ENCODE results near the gene CACNG4. TPM values are rescaled to one million over a fixed set of nuclear protein-coding genes. Genes with fewer than 3 reads are reported as not detected.
"Not testable (repeated sequence)": the region's sequence is repeated elsewhere in the genome, so short reads cannot be mapped to it uniquely, and the experiment has no call there.

Gene CACNG4
- polyA plus RNA-seq, 5 donors: 1.9 to 3.5 (median 2.2) TPM

DNA sequence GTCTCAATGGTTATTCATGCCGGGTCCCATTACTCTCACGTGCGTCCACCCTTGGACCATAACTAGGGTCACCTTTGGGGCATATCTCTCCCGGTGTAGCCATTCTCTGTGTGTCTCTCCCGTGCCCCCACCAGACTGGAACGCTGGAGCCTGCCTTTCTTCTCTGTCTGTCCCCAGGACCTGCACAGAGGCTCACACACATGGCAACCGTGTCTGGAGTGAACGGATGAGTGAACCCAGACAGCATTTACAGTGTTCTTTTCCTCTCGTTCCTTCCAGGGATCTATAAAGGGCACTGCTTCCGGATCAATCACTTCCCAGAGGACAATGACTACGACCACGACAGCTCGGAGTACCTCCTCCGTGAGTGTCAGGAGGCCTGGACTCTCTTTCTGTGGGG lies 53.4 kb downstream of the CACNG4 start:
- DNase-seq: no peak

DNA sequence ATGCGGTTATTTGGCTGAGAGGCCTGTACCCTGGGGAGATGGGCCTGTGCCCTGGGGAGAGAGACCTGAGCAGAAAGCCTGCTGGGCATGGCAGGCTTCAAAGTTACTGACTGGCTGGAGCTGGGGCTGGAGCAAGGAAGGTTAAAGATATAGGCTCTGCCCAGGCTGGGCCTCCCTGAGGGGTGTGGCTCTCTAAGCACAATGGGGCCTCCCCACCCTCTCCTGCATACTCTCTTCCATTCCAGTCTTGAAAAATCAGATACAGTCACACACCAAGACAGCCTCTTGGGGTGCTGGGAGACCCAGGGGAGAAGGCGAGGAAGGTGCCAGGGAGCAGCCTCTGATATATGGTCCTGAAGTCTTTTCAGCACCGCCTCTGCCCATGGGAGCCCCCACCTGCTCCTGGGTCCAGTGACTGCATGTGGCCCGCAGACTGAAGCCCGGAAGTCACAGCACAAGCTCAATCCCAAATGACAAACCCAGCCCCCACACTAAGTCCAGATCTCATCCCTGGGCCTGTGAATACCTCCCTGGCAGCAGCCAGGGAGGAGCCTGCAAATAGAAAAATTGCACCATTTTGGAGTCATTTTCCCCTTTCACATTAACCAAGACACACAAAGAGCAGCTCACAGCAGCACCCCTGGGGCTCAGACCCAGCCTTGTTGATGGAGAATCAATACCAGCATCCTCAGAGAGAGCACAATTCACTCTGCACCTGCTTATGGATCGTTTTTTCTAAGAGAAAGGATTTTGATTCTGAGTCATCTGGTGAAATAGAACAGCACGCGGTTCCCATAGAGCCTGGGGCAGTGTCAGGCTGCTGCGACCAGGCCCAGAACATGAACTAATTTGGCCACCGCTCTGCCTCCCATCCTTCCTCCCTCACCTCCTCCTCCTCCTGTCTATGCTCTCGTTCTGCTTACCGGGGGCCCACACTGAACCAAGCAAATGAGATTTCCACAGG lies 54.2 kb downstream of the CACNG4 start:
- DNase-seq: no peak

DNA sequence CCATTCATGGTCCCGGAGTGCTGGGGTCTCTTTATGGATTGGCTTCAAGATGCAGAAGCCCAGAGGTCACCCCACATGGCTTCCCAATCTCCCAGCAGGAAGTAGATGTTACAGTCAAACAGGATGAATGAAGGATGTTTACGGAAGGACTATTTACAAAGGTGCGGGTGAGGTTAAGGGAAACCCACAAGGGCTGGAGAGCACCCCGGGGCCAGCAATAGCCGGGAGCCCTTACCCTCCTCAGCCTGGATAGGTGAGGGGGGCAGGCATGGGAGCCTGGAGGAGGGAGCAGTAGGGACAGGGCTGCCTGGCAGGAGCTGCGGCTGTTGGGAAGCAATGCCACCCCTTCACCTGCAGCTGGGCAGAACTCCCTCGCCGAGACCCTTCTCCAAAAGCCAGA lies 55.3 kb downstream of the CACNG4 start:
- DNase-seq: no peak

DNA sequence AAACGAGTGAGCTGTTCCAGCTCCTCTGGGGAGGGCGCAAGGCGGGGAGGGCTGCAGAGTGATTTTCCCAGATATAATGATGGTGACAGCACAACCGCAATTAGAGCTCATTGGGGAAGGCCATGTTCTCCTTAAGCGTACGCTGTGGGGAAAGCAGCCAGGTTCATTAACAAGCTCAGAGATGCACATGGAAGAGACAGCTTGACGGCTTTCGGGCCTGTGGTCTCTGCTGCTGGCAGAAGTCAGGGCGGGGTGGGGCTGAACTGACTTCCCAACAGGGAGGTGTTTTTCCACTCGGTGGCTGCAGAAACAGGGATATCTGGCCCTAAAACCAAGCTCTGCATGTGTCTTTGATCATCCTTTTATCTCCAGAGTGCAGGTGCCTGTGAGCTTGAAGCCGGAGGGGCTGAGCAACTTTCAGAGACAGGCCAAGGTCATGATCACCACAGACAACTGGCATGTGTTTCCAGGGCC lies 55.8 kb downstream of the CACNG4 start:
- no peak for DNase-seq

DNA sequence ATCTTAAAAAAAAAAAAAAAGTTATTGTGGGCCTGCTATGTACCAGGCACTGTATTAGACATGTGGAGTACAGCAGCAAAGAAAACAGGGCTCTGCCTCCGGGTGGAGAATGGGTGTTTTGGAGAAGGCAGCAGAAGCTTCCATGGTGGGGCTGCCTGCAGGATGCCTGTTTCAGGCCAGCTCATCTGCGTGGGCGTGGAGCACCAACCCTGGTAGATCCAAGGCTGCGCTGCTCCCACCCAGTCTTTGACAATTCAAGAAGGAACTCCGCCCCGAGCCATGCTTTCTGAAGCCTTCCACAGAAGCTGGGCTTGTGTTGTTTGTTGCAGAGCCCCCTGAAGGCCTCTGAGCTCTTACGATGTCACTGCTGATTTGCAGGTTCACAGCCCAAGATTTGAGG lies 56.7 kb downstream of the CACNG4 start:
- DNase-seq: no peak

DNA sequence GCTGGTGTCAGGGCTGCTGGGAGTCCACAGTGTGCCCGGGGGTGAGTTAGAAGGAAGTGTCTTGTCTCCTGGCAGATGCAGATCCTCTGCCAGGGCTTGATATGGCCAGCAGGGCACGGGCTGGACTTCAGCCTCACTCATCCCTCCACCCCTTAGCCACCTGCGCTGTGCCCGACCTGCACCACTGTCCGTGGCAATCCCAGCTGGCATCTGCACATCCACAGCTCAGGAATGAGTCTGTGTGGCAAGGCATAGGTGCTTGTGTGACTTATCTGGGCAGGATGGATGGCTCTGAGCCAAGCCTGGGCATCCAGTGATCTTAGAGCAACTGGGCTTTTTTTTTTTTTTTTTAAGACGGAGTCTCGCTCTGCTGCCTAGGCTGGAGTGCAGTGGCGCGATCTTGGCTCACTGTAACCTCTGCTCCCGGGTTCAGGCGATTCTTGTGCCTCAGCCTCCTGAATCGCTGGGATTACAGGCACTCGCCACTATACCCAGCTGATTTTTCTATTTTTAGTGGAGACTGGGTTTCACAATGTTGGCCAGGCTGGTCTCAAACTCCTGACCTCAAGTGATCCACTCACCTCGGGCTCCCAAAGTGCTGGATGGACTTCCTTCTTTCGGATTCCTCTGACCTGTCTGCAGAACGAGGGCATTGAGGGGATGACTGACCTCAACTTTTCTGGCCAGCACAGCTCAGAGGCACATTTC lies 57.4 kb downstream of the CACNG4 start:
- DNase-seq: no peak

DNA sequence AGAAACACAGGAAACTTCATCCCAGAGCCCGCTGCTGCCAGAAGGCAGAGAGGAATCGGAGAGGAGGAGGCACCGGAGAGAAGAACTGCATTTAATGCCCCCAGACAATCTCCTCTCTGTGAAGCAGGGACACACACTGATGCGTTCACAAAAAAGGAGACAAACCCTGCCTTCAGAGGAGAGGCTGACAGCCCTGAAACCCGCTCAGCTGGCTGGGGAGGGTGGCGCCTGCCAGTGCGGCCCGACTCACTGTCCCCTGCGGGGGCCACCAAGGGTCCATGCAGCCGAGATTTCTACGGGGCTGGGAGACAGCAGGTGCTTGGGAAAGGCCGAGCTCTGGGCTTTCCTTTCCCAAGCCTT lies 57.9 kb downstream of the CACNG4 start:
- DNase-seq: no peak

DNA sequence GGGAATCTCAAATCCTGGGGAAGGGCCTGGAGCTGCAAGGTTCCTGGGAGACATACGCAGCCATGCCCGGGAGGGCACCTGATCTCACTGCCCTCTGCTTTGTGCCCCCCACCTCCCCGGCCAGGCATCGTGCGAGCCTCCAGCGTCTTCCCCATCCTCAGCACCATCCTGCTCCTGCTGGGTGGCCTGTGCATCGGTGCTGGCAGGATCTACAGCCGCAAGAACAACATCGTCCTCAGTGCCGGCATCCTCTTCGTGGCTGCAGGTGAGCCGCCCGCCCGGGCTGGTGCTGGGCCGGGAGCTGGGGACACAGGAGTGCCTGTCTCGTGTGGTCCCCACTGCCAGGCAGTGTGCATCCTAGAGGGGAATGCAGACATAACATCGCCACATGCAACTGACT lies 60.2 kb downstream of the CACNG4 start:
- DNase-seq: no peak

DNA sequence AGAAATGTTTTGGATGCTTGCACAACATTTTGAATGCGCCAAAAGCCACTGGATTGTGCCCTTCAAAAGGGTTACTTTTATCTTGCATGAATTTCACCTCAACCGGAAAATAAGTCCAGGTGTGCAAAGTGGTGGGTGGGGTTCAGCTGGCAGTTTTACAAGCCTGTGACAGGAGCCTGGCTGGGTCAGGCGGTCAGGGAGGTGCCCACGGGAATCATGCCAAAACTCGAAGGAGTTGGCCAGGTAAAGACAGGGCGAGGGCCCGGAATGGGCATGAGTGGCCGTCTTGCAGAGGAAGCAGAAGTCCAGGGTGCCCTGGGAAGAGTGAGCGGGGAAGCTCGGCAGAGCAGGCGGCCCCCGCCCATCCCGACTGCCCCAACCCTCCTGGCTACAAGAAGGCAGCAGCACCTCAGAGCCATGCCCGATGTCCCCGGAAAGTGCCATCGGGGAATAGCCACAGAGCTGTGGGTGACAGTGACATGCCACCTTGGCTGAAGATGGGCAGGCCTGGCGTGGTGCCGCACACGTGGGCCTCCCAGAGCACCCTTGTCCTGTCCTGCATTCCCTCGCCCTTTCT lies 60.8 kb downstream of the CACNG4 start:
- DNase-seq: no peak

DNA sequence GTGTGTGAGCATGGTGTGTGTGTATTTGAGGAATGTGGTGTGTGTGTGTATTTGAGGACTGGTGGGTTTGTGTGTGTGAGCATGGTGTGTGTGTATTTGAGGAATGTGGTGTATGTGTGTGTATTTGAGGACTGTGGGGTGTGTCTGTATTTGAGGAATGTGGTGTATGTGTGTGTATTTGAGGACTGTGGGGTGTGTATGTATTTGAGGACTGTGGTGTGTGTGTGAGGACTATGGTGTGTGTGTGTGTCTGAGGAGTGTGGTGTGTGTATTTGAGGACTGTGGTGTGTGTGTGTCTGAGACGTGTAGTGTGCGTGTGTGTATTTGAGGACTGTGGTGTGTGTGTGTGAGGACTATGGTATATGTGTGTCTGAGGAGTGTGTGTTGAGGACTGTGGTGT lies 61.8 kb downstream of the CACNG4 start:
- no peak for DNase-seq

DNA sequence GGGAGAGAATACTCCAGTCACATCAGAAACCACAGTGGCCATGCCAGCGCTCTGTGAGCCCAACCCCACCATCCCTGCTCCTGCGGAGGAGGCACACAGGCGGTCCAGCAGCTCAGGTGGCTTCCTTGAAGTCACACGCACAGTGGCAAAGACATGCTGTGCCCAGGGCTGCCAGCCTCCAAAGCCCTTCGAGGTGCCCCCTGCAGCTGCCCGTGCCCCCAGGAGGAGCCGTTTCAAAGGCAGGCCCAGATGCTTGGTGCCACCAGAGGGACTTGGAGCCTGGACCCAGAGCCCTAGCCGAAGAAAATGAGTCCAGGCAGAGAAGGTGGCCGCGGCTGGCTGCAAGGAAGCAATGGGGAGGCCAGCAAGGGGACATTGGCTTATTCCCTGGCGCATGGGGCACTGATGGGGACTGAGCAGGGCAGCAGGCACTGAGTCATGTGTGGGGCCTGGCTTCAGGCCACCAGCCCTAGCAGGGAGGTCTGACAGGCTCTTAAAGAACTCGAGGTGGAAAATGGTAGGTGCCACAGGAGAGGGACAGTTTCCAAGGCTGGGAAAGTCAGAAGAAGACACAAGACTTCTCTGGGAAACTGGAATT lies 62.6 kb downstream of the CACNG4 start:
- no peak for DNase-seq

DNA sequence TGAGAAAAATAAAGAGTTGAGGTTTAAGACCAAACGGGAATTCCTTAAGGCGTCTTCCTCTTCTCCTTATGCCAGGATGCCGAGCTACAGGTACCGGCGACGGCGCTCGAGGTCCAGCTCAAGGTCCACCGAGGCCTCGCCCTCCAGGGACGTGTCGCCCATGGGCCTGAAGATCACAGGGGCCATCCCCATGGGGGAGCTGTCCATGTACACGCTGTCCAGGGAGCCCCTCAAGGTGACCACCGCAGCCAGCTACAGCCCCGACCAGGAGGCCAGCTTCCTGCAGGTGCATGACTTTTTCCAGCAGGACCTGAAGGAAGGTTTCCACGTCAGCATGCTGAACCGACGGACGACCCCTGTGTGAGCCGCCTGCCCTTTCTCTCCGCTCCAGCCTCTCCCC lies 66.1 kb downstream of the CACNG4 start:
- DNase-seq: no peak

DNA sequence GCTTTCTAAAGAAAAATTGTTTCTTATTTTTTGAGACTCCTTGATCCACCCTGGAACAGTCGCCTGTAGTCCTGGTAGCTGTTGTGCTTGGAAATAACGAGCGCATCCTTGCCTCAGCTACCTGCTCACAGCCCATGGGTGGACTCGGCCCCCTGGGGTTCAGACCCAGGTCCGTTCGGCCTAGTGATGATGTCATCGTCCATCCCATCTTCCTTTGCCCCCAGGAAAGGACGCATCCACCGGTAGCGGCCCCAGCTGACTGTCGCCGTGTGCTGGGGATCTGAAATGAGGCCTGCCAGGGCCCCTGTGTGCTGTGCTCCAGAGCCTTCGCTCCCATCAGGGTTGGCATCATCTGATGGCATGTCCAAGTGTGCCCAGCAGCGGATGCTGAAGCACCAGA lies 67.9 kb downstream of the CACNG4 start:
- DNase-seq: no peak

DNA sequence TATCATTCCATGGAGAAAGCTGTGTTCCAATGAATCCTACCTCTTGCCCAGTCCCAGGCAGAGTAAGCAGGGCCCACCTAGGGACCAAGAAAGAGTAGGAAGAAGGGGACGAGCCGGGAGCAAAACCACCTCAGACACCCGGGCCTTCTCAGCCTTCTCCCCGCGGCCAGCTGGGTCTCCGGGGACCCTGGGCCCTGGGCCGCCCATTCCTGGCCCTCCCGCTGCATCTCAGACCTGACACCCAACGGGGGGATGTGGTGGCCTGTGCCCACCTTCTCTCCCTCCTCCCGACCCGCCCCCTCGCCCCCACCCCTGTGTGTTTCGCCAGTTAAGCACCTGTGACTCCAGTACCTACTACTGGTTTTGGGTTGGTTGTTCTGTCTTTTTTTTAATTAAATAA lies 68.5 kb downstream of the CACNG4 start:
- no peak for DNase-seq

DNA sequence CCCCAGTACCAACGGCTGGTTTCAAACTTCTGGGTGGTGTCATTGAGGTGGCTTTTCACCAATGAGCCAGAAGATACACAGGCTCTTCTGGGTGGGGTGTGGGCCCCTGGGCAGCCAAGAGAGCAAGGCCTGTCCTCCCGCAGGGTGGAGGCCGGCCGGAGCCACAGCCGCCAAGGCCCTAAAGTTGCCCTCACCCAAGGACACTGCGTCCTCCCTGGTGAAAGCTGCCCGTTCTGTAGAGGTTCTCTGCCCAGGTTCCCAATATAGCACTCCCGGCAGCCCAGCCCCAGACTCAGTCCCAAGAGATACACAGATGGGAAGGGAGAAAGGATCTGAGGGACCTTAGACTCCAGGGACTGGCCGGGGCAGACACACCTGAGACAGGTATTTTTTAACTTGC lies 69.1 kb downstream of the CACNG4 start:
- DNase-seq: no peak

DNA sequence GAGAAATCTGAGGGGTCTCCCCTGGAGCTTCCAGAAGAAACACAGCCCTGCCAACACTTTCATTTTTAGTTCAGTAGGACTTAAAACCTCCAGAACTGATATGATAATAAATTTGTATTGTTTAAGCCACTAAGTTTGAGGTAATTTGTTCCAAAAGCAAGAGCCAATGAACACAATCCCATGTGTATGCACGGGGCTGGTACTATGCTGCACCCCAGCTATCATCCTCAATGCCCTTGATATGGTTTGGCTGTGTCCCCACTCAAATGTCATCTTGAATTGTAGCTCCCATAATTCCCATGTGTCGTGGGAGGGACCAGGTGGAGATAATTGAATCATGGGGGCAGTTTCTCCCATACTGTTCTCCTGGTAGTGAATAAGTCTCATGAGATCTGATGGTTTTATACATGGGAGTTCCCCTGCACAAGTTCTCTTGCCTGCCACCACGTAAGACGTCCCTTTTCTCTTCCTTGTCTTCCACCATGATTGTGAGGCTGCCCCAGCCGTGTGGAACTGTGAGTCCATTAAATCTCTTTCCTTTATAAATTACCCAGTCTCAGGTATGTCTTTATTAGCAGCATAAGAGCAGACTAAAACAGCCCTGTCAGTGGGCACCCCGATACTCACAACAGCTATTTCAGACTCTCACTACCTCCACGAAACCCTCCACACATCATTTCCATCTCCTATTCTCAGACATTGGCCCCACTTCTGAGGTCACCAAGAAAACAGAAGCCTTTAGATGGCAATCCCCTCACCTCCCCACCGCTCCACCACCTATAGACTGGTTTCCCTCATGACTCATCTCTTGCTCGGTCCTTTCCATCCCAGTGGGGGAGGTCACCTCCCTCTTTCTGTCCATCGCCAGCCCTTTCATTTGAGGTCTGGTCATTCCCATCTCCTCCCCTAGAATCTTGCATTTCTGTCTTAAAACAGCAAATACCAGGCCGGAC lies 70.9 kb downstream of the CACNG4 start:
- no peak for DNase-seq

DNA sequence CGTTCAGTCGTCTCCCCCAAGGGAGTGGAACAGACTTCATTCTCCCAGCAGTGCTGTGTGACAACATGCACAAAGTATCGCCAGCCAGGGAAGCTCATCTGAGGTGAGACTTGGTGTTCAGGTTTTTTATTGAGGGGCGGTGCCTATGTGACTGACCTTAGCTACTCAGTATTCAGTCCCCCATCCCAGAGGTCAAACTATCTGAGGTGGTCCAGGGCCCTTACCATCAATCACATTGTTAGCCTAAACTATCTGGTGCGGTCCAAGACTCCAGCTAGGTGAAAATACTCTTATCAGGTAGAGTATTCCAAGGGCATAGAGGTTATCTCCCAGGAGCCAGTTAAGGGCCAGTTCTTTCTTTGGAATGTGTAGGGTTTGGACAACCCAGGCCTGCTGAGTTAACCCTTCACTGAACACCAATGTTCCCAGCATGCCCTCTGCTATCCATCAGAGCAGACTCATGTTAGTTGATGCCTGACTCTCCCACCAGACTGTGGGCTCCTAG lies 74.4 kb downstream of the CACNG4 start:
- no peak for DNase-seq

DNA sequence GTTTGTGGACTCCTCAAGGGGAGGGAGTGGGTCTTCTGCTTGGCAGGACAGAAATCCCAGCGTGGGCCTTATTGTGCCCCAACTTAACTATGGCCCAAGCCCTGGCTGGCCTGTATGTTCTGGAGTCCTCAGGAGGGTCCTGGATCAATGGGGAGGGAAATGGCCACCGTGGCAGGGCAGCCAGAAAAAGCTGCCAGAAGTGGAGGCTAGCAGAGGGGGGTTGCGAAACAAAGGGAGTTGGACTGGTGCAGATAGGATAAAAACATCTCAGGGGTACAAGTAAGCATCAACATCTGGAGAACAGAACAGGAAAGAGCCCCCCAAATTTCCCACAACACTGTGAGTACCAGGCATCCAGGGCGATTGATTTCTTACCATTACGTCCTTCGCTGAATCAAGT lies 76.1 kb downstream of the CACNG4 start:
- no peak for DNase-seq

DNA sequence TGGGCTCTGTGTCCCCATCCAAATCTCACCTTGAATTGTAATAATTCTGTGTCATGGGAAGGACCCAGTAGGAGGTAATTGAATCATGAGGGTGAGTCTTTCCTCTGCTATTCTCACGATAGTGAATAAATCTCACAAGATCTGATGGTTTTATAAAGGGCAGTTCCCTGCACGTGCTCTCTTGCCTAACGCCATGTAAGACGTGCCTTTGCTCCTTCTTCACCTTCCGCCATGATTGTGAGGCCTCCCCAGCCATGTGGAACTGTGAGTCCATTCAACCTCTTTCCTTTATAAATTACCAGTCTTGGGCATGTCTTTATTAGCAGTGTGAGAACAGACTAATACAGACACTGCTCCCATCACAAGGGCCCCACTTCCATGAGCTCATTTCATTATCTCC lies 76.6 kb downstream of the CACNG4 start:
- not testable (repeated sequence) for DNase-seq

DNA sequence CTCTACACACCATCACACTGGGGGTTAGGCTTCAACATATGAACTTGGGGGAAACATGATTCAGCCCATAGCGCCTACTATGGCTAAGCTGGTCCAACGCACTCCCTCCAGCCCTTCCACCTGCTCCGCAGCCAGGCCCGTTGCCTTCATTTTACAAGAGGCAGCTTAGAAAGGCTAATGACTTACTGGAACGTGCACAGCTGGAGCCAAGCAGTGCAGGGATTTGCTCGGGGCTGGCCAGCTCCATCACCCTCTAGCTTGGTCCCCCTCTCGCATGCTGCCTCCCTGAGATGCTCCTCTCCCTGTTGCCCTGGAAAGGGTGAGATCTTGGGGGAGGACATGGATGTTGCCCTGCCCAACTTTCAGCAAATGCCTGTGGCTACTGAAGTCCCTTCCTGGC lies 77.0 kb downstream of the CACNG4 start:
- DNase-seq: no peak

Data from right lung (tissue), 5 donors.